Psoas muscle (tissue), 8 donors: Measurements from ENCODE around the gene FKBP11. TPM values are rescaled to one million over a fixed set of nuclear protein-coding genes. Genes with fewer than 3 reads are reported as not detected.

Experiments
- ATAC-seq, 4 donors: fragments of 200-7000 bp; cut with Tn5 transposase; one replicate each; pipeline ENCODE4 v1.9.1; 2020; ENCODE audit warnings: moderate library complexity in 3 of 4, mild to moderate bottlenecking in 2 of 4
- DNase-seq, 2 donors: peaks; one replicate each; pipeline ENCODE4 v3.0.0-alpha.2; 2020
- H3K27ac ChIP-seq: fragments of 200-600 bp; one replicate; pipeline ENCODE4 v1.8.0; 2022
- H3K27me3 ChIP-seq, 3 donors: fragments of 200-600 bp in 1 of 3; one replicate each; pipeline versions ENCODE4 v1.6.1 to v1.8.0; 2013 to 2022; ENCODE audit warnings: low read length in 2 of 3, mild to moderate bottlenecking in 2 of 3, moderate library complexity in 1 of 3; ENCODE audit not compliant: insufficient read depth in 3 of 3
- H3K36me3 ChIP-seq, 2 donors: fragments of 200-600 bp in 1 of 2; one replicate each; pipeline versions ENCODE4 v1.6.1 to v1.8.0; 2013 to 2022; ENCODE audit warnings: low read depth in 1 of 2, mild to moderate bottlenecking in 1 of 2, moderate library complexity in 1 of 2; ENCODE audit not compliant: insufficient read depth in 1 of 2
- H3K4me1 ChIP-seq: fragments of 200-600 bp; one replicate; pipeline ENCODE4 v1.8.0; 2022
- H3K4me3 ChIP-seq: fragments of 200-600 bp; one replicate; pipeline ENCODE4 v1.8.0; 2022; ENCODE audit warnings: mild to moderate bottlenecking
- H3K9me3 ChIP-seq: fragments of 200-600 bp; one replicate; pipeline ENCODE4 v1.8.0; 2022
- CTCF ChIP-seq: fragments of 200-600 bp; IDR thresholded peaks from one replicate; pipeline ENCODE4 v1.8.0; 2022; ENCODE audit warnings: antibody characterized with exemption
- WGBS, 3 donors: extraction: QIAGEN DNeasy Blood & Tissue Kit; methylation state at CpG; one replicate each; pipeline versions ENCODE4 v1.1.6 to v1.1.7; 2013; 5-methylcytosine and 5-hydroxymethylcytosine counted together
- intact Hi-C, 2 donors: fragments of 100-400 bp; cut with DNase I; formaldehyde crosslinking; loops; one replicate each; pipeline versions ENCODE4 v1.11.0 to v1.14.2; 2022
- polyA plus RNA-seq, 3 donors: library from polyadenylated mRNA; stranded (reverse); fragments of 200-250 nt; gene quantifications; one replicate each; pipeline ENCODE4 v1.2.3, GENCODE V29; 2013
- total RNA-seq, 4 donors: library from RNA; stranded (reverse); fragmentation: NEBNext Ultra II Directional in 2 of 4; extraction: Animal tissue kit (Norgen Biotek cat#: 25700) in 2 of 4; gene quantifications; one replicate each; pipeline versions ENCODE4 v1.2.1 to v1.2.4, GENCODE V29; 2021 to 2023
- donor health status: healthy with polysubstance abuse.
- donor health status: DM: no; HTN: no; CAD: no; lungs with moderate emphysema.
- donor health status: Bipolar disorder and iron deficiency.
- donor health status: healthy.
- donor health status: DM: yes; HTN: yes; CAD: no.
- donor health status: DM: no; HTN: no; CAD: no.
- donor health status: DM: no; HTN: no; CAD: no.
- donor health status: DM: yes; HTN: yes; CAD: no.

FKBP11 gene
- total and polyA plus RNA-seq, 7 donors = 1.6 to 7.8 (median 2.6) TPM

GRCh38 chr12:48968467-48968866, 43.2 kb upstream of the FKBP11 start:
- H3K4me3 ChIP-seq = no peak overlapping the region
- DNase-seq = no peak
- no peak for ATAC-seq
- no peak for TF ChIP-seq CTCF
- no peak overlapping the region for H3K27ac ChIP-seq
- H3K4me1 ChIP-seq = no peaks in the 10 kb centered on the region
- WGBS, 3 donors = 77 to 88% (median 85%) methylated on average over 3 of the region's 3 CpGs
- no peaks in the 10 kb centered on the region for H3K9me3 ChIP-seq
- intact Hi-C loops = no loop called here
- no peaks in the 10 kb centered on the region for H3K36me3 ChIP-seq
- peaks cover 0 to 49% (median 26%) of the 10 kb centered on the region in 3 donors for H3K27me3 ChIP-seq

GRCh38 chr12:48967991-48968390, 42.7 kb upstream of the FKBP11 start:
- no peak for TF ChIP-seq CTCF
- intact Hi-C loops = no loop called here
- ATAC-seq (no peak), DNase-seq (no peak)
- H3K4me3 ChIP-seq = no peak overlapping the region
- no peak overlapping the region for H3K27ac ChIP-seq
- no peaks in the 10 kb centered on the region for H3K4me1 ChIP-seq
- WGBS, 3 donors = 52 to 62% (median 58%) methylated on average over 7 of the region's 7 CpGs
- no peaks in the 10 kb centered on the region for H3K9me3 ChIP-seq
- no peaks in the 10 kb centered on the region for H3K36me3 ChIP-seq
- peaks cover 0 to 44% (median 25%) of the 10 kb centered on the region in 3 donors for H3K27me3 ChIP-seq

GRCh38 chr12:48966177-48966895, 41.0 kb upstream of the FKBP11 start:
- DNase-seq (no peak), ATAC-seq (no peak)
- peaks cover 0 to 37% (median 14%) of the 10 kb centered on the region in 3 donors for H3K27me3 ChIP-seq
- no peak overlapping the region for H3K27ac ChIP-seq
- no peaks in the 10 kb centered on the region for H3K9me3 ChIP-seq
- 48 to 56% (median 53%) methylated on average over 18 to 20 of the region's 20 CpGs for WGBS, 3 donors
- H3K4me1 ChIP-seq = no peaks in the 10 kb centered on the region
- intact Hi-C loops = no loop called here
- no peak for TF ChIP-seq CTCF
- H3K36me3 ChIP-seq = no peaks in the 10 kb centered on the region
- H3K4me3 ChIP-seq = no peak overlapping the region

- Histone ChIP-seq H3K27me3 (peaks cover 0 to 27% (median 6%) of the 10 kb centered on the region in 3 donors), H3K36me3 (no peaks in the 10 kb centered on the region), H3K4me1 (no peaks in the 10 kb centered on the region), H3K4me3 (no peak overlapping the region), H3K27ac (no peak overlapping the region), H3K9me3 (no peaks in the 10 kb centered on the region)
- intact Hi-C loops = no loop called here
- DNase-seq (no peak), ATAC-seq (peak in 2 of 4 donors; percentile 50 to 55)
- TF ChIP-seq CTCF = peak; percentile 17
Measured at GRCh38 chr12:48965298-48965838, 40.1 kb upstream of the FKBP11 start.

- no peak for ATAC-seq
- peaks cover 0 to 9% (median 0%) of the 10 kb centered on the region in 3 donors for H3K27me3 ChIP-seq
- H3K4me3 ChIP-seq = no peak overlapping the region
- intact Hi-C loops = no loop called here
- no peaks in the 10 kb centered on the region for H3K9me3 ChIP-seq
- H3K27ac ChIP-seq = no peak overlapping the region
- H3K36me3 ChIP-seq = no peaks in the 10 kb centered on the region
- no peak for TF ChIP-seq CTCF
- no peak for DNase-seq
- peaks cover 8% of the 10 kb centered on the region for H3K4me1 ChIP-seq
Measured at GRCh38 chr12:48961801-48962200, 36.5 kb upstream of the FKBP11 start.
